SK-N-DZ (cell line): ENCODE measurements around the gene EPHA3.

ENCODE experiments used
- DNase-seq: peaks from one replicate; pipeline ENCODE4 v3.0.0-alpha.2; 2015; ENCODE audit warnings: low spot score

Gene EPHA3

GRCh38 chr3:89358281-89358680 is 250.9 kb downstream of the EPHA3 start:
- no peak for DNase-seq

GRCh38 chr3:89360156-89360555 is 252.7 kb downstream of the EPHA3 start:
- no peak for DNase-seq

GRCh38 chr3:89362496-89362895 is 255.1 kb downstream of the EPHA3 start:
- DNase-seq: no peak

- no peak for DNase-seq
These were observed 255.8 kb downstream of the EPHA3 start for GRCh38 chr3:89363171-89363570.

- DNase-seq: no peak
These were observed 256.9 kb downstream of the EPHA3 start for GRCh38 chr3:89364314-89364713.

GRCh38 chr3:89367166-89367565 is 259.7 kb downstream of the EPHA3 start:
- DNase-seq: no peak

- DNase-seq: no peak
These were observed 261.4 kb downstream of the EPHA3 start for GRCh38 chr3:89368846-89369245.

GRCh38 chr3:89372456-89372855 is 265.0 kb downstream of the EPHA3 start:
- DNase-seq: no peak

GRCh38 chr3:89373434-89373833 is 266.0 kb downstream of the EPHA3 start:
- DNase-seq: no peak

- no peak for DNase-seq
These were observed 268.0 kb downstream of the EPHA3 start for GRCh38 chr3:89375451-89375850.

- DNase-seq: no peak
These were observed 272.6 kb downstream of the EPHA3 start for GRCh38 chr3:89380016-89380415.

GRCh38 chr3:89392991-89393390 is 285.6 kb downstream of the EPHA3 start:
- no peak for DNase-seq

GRCh38 chr3:89395456-89395855 is 288.0 kb downstream of the EPHA3 start:
- no peak for DNase-seq

GRCh38 chr3:89395996-89396395 is 288.6 kb downstream of the EPHA3 start:
- no peak for DNase-seq

GRCh38 chr3:89402051-89402450 is 294.6 kb downstream of the EPHA3 start:
- no peak for DNase-seq

- DNase-seq: no peak
These were observed 297.8 kb downstream of the EPHA3 start for GRCh38 chr3:89405176-89405575.

GRCh38 chr3:89405593-89405992 is 298.2 kb downstream of the EPHA3 start:
- no peak for DNase-seq

GRCh38 chr3:89411201-89411600 is 303.8 kb downstream of the EPHA3 start:
- DNase-seq: no peak

- DNase-seq: no peak
These were observed 306.8 kb downstream of the EPHA3 start for GRCh38 chr3:89414270-89414669.

- no peak for DNase-seq
These were observed 312.3 kb downstream of the EPHA3 start for GRCh38 chr3:89419647-89420241.

GRCh38 chr3:89426060-89426459 is 318.6 kb downstream of the EPHA3 start:
- no peak for DNase-seq

GRCh38 chr3:89434621-89435380 is 327.4 kb downstream of the EPHA3 start:
- DNase-seq: no peak

GRCh38 chr3:89436846-89437245 is 329.4 kb downstream of the EPHA3 start:
- no peak for DNase-seq
